Amygdala (tissue), 56 donors: ENCODE results near the gene FAM13C.

Source experiments
- DNase-seq, 56 donors: peaks; one replicate each; lab custom pipeline; 2025; lab: John Stamatoyannopoulos, UW

The FAM13C gene

DNA sequence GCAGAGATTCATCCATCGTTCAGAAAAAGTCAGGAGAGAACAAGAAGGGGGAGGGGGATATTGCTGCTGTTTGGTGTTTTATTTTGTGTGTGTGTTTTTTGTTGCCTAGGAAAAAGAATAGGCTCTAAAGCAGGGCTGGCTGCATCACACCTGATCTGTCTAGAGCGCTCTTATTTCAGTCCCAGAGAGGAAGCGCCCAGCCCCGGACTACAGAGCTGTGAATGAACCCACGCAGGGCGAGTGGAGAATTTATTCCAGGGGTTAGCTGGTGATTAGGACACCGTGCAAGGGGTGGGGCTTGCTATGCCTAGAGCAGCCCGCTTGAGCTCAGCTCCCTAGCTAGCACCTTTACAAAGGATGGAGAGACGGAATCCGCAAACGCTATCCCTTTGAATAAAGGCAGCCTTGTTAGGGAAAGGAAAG, 621 bp upstream of the FAM13C start:
- peak in 51 of 56 donors; percentile 19 to 82 (median 61) for DNase-seq

DNA sequence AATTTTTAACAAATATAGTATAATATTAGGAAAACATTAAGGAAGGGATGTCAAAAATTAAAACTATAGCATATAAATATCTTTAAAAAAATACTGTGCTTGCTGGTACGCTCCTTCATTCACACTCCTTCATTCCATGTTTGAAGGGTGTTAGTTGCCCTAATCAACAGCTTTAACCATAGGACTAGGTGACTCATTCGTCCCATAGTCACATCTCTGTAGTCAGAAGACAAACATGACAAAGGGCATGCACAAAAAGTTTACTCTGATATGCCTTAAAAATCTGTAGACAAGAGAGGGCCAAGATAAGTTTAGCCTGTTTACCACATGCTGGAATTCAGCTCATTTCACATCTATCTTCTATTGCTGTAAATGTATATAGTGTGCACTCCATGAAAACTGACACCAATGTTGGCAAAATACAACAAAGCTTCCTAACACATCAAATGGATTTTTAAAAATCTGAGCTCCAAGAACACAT, 646 bp downstream of the FAM13C start:
- DNase-seq = no peak

DNA sequence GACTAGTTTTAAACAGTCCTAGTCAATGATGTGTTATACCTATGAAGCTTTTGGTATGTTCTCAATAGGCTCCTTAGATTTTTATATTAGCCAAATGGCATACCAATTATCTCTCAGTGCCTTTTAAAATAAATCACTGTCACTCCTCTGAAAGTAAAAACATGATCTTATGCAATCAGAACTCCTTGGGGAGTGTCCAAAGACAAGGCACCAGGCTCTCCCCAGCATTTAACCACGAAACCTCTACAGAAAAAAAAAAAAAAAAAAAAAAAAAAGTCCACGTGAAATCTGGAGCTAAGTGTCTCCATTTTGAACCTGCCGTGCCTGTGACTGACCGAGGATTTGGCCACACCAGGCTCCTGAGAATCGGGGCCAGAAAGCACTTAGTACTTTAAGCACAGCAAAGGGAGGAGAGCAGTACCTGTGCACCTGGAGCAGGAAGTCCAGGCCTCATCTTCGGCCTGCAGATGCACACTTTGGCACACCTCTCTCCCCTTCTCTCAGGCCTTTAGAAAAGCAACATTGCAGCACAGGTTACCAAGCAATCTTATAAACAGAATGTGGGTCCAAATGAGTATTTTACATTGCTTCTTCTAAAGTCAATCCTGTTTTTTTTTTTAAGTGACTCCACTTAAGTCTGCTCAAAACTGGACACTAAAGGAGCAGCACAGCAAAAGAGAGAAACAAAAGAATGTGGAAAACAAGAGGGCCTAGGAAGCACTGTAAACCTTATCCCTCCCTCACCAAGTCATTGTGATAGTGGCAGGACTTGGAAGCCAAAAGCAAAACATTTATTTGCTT, 1.5 kb downstream of the FAM13C start:
- peak in 1 of 56 donors; percentile 7 for DNase-seq

DNA sequence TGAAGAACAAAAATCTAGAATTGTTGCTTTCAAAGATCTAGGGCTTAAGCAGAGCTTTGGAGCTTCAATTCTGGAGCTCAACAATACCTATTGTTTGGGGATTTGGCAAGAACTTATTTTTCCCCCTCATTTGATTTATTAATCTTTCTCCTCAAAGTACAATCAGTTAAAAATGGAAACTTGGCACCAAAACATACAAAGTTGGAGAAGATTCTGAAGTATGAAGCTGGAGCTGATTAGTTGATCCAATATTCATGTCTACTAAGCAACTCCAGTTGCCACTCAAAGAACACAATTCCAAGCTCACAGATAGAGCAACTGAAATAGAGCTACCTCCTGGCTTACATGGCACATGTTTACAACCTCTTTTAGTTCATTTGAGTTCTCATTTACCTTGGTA, 3.8 kb downstream of the FAM13C start:
- no peak for DNase-seq

DNA sequence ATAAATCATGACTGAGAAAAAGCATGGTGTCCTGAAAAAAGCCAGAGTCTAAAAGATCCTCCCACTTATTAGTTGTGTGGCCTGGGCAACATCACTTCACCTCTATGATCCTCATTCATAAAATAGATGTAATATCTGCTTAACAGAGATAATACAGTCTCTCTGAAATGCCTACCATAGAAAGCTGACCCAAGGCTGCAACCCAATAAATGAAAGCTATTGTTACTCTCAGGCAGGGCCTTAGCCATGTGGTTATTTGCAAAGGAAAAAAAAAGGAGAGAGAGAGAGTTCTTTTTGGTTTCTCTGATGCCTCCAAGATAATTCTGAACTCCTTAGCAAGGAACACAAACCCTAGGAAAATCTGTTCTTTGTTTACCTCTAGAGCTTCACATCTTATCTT, 7.9 kb downstream of the FAM13C start:
- DNase-seq = no peak

DNA sequence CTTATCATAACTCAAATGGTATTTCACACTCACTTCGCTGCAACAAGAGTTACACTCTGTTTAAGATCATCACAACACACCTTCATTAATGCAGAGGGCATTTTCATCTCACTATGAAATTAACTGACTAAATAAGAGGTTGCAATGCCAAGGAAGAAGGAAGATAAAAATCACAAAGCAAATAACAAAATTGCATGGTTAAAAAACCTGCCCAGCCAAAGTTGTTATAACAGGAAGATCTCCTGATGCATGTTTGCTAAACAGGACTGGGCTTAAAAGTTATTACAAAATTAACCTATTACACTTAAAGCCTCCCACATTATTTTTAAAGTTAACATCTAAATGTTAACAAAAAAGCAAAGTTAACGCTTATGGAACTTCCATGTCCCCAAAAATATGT, 11.8 kb downstream of the FAM13C start:
- DNase-seq = no peak

DNA sequence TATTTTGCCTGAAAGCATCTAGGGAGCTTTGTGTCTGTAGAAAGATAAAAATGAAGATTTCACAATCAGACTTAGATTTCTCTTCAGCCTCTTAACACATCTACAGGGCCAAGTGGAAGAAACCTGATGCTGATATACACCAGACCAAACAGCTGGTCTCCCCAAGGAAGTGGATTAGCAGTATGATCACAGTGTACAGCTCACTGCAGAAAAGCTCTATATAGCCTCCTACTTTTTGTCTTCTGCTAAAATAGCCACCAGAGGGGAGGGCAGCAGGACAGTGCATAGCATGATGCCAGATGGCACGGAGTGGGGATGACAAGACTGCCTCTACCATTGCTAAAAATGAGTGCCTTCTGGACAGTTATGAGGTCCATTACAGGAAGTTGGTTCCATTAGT, 16.0 kb downstream of the FAM13C start:
- DNase-seq = no peak

DNA sequence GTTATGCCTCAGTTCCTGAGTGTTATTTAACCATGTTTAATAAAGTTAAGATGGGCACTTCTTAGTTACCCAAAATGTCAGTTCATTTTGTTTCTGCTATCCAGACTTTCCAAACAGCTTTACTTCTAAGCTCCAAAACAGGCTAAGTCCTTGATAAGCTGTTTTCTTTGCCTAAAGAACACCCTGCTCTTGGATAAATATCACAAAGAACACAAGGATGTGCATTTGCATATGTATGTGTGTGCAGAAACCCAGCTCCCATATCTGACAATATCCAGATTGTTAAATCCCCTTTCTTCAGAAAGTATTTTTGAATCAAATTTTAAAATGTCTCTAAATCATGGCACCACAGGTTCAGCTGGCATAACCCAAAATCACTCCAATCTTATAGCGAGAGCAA, 19.6 kb downstream of the FAM13C start:
- DNase-seq = no peak

DNA sequence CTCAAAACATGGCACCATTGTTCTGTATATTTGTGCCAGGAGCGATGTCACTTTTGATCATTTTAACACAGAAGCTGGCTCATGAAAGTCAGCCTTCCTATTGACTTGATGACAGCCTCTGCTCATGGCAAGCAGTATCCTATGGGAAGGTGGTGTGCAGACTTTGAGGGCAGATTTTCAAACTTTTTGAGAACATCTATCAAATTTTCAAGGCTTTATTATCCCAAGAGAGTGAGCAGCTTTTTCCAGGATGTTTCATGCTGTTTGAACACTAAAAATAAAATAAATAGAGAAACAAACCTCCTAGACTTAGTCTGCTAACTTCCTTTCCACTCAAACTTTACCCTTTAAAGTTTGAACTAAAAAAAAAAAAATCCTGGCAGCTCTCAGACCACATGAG, 20.3 kb downstream of the FAM13C start:
- DNase-seq = no peak

DNA sequence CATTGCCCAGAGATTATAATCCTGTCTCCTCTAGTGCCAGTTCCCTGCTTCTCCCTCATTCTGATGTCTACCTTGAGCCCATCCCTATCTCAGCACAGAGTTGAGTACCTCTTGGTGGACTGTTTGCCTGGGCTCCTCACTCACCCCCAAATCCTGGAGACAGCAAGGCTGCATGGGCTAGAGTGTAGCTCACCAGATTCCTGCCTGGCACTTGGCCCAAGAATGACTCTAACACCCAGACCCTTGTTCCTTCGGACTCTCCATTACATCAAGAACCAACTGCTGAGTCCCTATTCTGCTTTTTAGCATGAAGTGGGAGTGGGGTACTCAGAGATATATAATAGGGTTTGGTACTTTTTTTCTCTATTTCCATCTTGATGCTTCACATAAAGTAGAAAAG, 22.1 kb downstream of the FAM13C start:
- peak in 1 of 56 donors; percentile 18 for DNase-seq

DNA sequence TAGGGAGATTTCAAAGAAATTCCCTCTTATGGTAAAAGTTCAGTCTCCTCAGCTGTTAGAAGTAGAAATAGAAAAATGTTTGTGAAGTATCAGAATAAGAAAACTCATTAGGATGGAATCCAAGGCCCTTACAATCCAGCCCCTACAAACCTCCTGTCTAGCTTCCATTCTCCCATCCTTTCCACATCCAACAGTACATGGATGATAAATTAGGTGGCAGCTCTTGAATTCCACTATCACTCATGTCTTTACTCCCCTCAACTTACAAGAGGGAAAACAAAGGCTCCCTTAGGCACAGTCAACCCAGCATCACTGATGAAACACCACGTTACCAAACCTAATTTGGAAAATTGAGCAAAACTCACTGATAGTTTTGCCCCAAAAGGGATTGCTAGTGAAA, 23.0 kb downstream of the FAM13C start:
- no peak for DNase-seq

DNA sequence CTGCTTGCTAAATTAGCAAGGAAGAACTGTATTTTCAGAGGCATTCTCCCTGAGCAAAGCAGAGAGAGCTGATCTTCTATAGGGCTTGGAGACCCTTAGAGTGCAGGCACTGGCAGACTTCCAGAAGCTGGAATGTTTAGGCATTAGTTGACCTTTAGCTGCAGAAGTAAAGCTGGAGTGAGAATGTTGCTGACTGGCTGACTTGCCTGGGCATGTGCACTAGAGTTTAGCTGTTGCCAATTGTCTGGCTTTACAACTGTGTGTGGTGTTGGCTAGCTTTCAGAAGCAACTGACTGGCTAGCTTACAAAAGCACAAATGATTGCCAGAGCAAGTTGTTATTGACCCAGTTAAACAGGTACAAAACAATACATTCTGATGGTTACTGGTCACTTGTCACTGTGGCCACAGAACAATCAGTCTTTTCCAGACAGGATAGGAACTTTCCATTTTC, 25.1 kb downstream of the FAM13C start:
- DNase-seq = peak in 43 of 56 donors; percentile 7 to 76 (median 42)

DNA sequence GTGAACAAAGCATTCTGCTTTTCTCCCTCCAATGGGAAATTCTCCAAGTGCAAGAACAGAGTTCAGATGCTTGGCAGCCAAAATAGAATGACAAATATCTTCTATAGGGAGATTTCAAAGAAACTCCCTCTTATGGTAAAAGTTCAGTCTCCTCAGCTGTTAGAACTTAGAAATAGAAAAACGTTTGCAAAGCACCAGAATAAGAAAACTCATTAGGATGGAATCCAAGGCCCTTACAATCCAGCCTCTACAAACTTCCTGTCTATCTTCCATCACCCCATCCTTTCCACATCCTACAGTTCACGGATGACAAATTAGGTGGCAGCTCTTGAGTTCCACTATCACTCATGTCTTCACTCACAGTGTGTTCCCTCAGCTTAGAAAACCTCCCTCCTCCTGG, 25.7 kb downstream of the FAM13C start:
- DNase-seq = no peak

DNA sequence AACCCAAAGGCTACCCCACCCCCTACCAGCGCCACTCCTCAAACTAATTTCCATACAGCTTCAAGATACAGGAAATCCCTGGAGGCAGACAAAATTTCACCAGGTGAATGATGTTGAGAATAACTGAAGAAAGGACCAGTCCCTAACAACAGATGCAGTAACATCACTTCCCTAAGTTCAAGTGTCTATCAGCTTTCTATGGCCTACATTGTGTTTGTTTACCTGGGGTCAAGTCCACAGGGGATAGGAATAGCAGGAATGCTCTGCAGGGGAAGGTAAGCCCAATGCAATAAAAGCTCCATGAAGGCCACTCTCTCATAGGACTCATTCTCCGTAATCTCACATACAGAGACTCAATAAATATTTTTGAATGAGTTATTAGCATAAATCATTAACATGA, 26.9 kb downstream of the FAM13C start:
- no peak for DNase-seq

DNA sequence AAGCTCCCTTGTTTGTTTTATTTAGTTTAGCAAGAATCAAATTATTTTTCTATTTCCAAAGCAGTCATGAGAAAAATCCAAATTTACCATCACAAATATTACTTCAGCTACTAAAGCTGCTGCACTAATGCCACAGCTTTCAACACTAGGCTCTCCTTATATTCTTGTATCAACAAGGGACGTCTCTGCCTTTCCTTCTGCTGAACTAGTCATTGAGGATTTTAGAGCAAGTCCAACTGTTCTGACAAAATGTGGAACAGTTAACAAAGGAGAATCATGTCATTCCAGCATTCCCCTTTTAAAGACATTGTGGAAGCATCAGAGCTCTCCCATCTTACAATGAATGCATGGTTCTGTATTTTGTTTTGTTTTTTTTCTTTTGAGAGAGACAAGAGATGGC, 28.6 kb downstream of the FAM13C start:
- peak in 7 of 56 donors; percentile 5 to 68 (median 34) for DNase-seq

DNA sequence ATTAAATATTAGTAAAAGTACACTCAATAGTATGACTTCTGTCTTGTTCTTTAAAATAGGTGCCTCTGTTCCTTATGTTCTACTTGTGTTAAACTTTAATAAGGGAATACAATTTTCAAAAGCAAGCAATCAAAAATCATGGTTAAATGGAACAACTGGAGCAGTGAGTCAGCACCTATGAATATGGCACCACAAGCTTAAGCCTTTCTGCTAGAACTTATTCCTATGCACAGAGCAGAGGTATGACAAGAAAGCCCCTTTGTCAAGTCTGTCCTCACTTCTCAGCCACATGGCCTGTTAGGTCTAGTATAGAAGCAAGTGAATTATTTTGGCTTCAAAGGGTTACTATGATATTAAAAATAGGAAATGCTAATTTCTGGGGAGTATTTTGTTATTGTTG, 29.8 kb downstream of the FAM13C start:
- no peak for DNase-seq

DNA sequence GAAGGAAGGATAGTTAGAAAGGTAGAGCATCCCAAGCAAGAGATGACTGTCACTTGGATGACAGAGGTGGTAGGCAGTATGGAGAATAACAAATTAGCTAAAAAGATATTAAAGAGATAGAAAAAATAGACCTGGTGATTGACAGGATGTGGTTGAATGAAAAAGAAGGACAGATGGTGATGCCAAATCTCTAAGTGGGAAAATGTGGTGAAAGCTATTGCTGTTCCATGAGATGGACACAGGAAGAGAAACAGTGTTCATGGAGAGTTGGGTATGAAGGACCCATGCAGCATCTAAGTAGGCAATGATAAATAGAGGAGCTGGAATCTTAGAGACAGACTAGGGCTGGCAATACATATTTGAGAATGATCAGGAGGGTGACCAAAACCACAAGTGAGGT, 30.7 kb downstream of the FAM13C start:
- DNase-seq = no peak

DNA sequence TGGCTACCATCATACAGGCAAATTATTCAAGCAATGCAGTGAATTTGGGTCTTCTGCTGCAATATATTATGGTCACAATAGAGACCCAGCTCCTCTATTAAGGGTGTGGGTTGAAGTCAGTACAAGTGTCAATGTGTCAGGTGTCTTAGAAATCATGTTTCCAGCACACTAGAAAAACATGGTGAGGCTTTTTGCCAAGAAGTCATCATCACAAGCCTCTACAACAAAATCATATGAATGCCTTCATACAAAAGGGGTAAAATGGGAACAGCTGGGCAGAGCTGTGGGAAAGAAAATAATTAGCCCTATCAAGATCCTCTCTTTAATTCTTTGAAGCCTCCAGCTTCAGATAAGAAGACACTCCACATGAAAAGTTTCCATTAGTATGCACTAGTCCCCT, 37.2 kb downstream of the FAM13C start:
- DNase-seq = no peak

DNA sequence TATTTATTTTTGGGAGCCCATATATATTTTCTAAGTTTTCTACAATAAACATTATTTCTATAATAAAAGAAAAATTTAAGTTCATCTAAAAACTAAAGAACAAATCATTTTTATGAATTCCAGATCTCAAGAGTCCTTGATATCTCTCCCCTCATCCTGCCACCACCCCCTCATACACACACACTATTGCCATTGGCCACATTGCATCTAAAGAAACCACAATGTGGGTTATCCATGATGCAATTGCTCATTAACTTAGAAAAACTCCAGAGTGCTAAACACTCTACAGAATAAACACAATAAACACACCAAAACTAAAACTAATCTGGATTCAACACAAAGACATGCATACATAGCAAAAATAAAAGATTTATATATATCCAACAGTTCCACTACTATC, 37.8 kb downstream of the FAM13C start:
- DNase-seq = no peak

DNA sequence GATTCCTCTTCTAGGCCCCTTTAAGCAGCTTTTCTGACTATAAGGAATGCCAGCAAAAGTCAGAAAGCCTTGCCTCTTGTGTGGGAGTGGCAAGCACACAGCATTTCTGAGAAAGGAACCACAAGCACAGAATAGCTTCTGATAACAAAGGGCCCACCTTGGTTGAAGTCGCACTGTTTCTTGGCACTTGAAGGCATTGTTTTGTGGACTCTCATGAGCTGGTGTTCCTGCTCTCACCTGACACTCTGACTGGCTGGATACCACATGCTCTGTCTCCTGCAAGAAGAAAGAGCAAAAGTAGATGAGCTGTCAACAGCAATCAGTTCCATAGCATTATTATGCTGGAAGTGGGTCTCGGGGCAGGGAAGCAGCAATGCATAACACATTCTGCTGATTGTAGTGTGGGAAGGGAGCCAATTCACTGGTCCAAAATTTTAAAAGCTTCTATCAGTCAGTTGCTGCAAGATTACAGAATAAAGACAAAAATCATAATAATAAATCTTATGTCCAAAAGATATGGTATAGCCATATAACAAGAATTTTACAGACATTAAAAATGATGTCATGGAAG, 38.4 kb downstream of the FAM13C start:
- no peak for DNase-seq

DNA sequence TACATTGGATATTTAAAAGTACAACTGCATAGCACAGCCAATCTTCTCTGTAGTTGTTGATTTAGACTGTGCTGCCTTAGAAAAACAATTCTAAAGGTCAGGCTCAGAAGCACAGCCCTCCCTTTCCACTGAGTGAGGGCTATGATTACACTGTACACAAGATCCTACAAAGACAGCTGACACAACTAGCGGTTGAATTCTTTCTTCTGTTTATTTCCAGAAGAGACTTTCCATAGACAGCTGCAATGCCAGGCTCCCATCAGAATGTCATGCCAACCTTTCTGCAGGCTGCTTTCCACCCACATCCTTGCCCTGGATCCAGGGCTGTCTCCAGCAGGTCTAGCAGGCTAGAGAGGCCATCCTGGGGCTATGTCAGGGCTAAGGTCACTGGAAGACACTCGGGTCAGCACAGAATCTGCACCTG, 39.3 kb downstream of the FAM13C start:
- peak in 3 of 56 donors; percentile 17 to 35 (median 30) for DNase-seq

DNA sequence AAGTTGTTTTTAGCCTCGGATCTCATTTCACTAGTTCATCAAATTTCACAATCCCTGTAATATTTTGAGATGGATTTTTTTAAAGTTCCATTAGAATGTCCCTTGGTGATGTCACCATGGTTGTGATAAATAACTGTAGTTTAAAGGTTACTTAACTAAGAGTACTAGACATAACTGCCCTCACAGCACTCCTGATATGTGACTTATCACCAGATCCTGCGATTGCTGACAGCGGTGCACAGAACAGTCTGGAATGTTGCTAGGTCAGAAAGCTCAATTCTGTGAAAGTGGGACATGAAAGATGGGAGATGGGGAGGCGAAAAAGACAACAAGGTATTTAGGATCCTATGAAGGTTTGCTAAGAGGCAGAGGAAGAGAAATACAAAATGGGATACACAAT, 40.2 kb downstream of the FAM13C start:
- DNase-seq = no peak
